Measurements from ENCODE around the gene XAF1. TPM values are rescaled to one million over a fixed set of nuclear protein-coding genes. Genes with fewer than 3 reads are reported as not detected.
"Not testable (repeated sequence)": the region's sequence is repeated elsewhere in the genome, so short reads cannot be mapped to it uniquely, and the experiment has no call there.

The XAF1 gene
- total and polyA plus RNA-seq, 12 donors: 12.7 to 73.4 (median 21.1) TPM

DNA sequence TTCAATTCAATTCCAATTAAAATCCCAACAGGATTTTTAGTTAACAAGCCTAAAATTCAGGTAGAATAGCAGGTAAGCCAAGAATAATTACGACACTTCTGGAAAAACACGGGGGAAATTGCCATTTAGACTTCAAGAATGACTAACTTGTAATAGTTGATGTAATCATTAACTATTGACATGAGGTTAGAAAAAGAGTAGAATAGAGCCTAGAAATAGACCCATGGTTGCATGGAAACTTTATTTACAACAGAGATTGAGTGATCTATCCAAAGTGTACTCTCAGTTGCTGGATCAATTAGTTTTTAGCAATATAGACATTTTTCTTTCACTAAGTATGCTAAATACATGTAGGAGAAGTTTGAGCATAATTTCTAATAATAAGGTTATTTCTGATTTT lies 39.1 kb upstream of the XAF1 start:
- Histone ChIP-seq H3K27ac (no peak overlapping the region), H3K27me3 (peaks cover 29% of the 10 kb centered on the region), H3K9me3 (replicated peaks in 1 of 3) (no peaks in the 10 kb centered on the region), H3K4me3 (no peak overlapping the region), H3K4me1 (replicated peaks in 1 of 2) (peaks cover 0 to 9% of the 10 kb centered on the region in 2 donors), H3K36me3 (replicated peaks in 1 of 2) (no peaks in the 10 kb centered on the region)
- intact Hi-C loops (cut with DNase I): no loop called here
- WGBS, 4 donors: 81 to 88% (median 85%) methylated on average over 2 of the region's 2 CpGs
- no peak for DNase-seq
- TF ChIP-seq POLR2A (IDR thresholded peaks at IDR 0.05): no peak
- TF ChIP-seq, protein P1, sequence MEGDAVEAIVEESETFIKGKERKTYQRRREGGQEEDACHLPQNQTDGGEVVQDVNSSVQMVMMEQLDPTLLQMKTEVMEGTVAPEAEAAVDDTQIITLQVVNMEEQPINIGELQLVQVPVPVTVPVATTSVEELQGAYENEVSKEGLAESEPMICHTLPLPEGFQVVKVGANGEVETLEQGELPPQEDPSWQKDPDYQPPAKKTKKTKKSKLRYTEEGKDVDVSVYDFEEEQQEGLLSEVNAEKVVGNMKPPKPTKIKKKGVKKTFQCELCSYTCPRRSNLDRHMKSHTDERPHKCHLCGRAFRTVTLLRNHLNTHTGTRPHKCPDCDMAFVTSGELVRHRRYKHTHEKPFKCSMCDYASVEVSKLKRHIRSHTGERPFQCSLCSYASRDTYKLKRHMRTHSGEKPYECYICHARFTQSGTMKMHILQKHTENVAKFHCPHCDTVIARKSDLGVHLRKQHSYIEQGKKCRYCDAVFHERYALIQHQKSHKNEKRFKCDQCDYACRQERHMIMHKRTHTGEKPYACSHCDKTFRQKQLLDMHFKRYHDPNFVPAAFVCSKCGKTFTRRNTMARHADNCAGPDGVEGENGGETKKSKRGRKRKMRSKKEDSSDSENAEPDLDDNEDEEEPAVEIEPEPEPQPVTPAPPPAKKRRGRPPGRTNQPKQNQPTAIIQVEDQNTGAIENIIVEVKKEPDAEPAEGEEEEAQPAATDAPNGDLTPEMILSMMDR (IDR thresholded peaks at IDR 0.05): no peak

GRCh38 chr17:6721744-6722143 lies 34.1 kb upstream of the XAF1 start:
- no peak for DNase-seq
- H3K27ac ChIP-seq: no peak overlapping the region

DNA sequence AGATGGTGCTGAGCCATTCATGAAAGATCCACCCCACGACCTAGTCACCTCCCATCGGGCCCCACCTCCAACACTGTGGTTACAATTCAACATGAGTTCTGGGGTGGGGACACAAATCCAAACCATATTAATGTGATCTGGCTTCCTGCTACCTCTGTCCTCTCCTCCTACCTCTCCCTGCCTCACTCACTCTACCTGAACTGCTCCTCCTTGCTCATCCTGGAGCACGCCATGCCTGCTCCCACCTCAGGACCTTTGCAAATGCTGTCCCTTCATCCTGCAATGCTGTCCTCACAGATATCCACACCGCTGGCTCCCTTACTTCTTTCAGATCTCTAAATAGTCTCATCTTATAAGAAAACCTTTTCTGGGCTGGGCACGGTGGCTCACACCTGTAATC lies 31.8 kb upstream of the XAF1 start:
- no peaks in the 10 kb centered on the region for H3K27me3 ChIP-seq
- no peaks in the 10 kb centered on the region for H3K9me3 ChIP-seq (replicated peaks in 1 of 3)
- 76 to 92% (median 88%) methylated on average over 5 of the region's 5 CpGs for WGBS, 4 donors
- H3K27ac ChIP-seq: no peak overlapping the region
- no peak for DNase-seq
- no peak overlapping the region for H3K4me3 ChIP-seq
- no peaks in the 10 kb centered on the region for H3K4me1 ChIP-seq (replicated peaks in 1 of 2)
- no peaks in the 10 kb centered on the region for H3K36me3 ChIP-seq (replicated peaks in 1 of 2)
- no peak for TF ChIP-seq POLR2A (IDR thresholded peaks at IDR 0.05)
- TF ChIP-seq, protein P1 (IDR thresholded peaks at IDR 0.05): no peak
- intact Hi-C loops (cut with DNase I): no loop called here

More at GRCh38 chr17:6721744-6722143, 34.1 kb upstream of the XAF1 start:
- Histone ChIP-seq H3K36me3 (replicated peaks in 1 of 2) (no peaks in the 10 kb centered on the region), H3K4me3 (no peak overlapping the region), H3K9me3 (replicated peaks in 1 of 3) (no peaks in the 10 kb centered on the region), H3K27me3 (no peaks in the 10 kb centered on the region), H3K4me1 (replicated peaks in 1 of 2) (no peaks in the 10 kb centered on the region)
- TF ChIP-seq POLR2A (IDR thresholded peaks at IDR 0.05): no peak
- TF ChIP-seq, protein P1 (IDR thresholded peaks at IDR 0.05): no peak
- intact Hi-C loops (cut with DNase I): no loop called here
- WGBS, 4 donors: 61 to 68% (median 66%) methylated on average over 5 of the region's 5 CpGs

DNA sequence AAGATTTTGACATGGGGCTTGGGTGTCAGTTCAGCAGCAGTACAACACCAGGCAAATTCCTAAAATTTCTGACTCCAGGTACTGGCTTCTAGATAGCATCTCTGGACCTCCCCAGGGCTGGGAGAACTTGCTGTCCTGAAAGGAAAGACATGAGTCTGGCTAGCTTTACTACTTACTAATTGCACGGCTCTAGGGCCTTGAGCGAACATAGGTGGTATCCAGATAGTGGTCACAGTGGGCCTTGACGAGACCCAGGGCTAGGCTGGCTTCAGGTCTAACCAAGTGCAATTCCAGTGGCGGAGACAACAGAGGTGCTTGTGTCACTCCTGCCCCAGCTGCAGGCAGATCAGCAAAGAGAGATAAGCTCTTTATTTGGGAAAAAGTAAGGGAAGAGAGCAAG lies 26.3 kb upstream of the XAF1 start:
- no peak overlapping the region for H3K4me3 ChIP-seq
- no peaks in the 10 kb centered on the region for H3K9me3 ChIP-seq (replicated peaks in 1 of 3)
- 66 to 97% (median 84%) methylated on average over 2 to 4 of the region's 4 CpGs for WGBS, 4 donors
- intact Hi-C loops (cut with DNase I): no loop called here
- DNase-seq: no peak
- H3K27ac ChIP-seq: no peak overlapping the region
- no peaks in the 10 kb centered on the region for H3K36me3 ChIP-seq (replicated peaks in 1 of 2)
- TF ChIP-seq POLR2A (IDR thresholded peaks at IDR 0.05): no peak
- TF ChIP-seq, protein P1 (IDR thresholded peaks at IDR 0.05): no peak
- H3K4me1 ChIP-seq (replicated peaks in 1 of 2): no peaks in the 10 kb centered on the region
- H3K27me3 ChIP-seq: no peaks in the 10 kb centered on the region

DNA sequence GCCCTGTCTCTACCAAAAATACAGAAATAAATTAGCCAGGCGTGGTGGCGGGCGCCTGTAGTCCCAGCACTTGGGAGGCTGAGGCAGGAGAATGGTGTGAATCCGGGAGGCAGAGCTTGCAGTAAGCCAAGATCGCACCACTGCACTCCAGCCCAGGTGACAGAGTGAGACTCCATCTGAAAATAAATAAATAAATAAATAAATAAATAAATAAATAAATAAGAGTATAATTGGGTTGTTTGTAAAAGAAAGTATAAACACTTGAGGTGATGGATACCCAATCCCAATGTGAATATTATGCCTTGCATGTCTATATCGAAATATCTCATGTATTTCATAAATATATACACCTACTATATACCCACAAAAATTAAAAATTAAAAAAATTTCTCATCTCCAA lies 9.2 kb upstream of the XAF1 start:
- 89 to 97% (median 91%) methylated on average over 6 of the region's 6 CpGs for WGBS, 4 donors
- intact Hi-C loops (cut with DNase I): not testable (repeated sequence)

More for the DNA sequence above, 9.2 kb upstream of the XAF1 start:
- H3K9me3 ChIP-seq (replicated peaks in 1 of 3); H3K4me1 ChIP-seq (replicated peaks in 1 of 2); DNase-seq; H3K27ac ChIP-seq; H3K4me3 ChIP-seq; H3K36me3 ChIP-seq (replicated peaks in 1 of 2); H3K27me3 ChIP-seq: not testable (repeated sequence)
